CD14-positive monocyte (primary cell): ENCODE results near the gene GUCA1A. TPM values are rescaled to one million over a fixed set of nuclear protein-coding genes. Genes with fewer than 3 reads are reported as not detected.

ENCODE experiments used
- DNase-seq, 3 donors: peaks; one replicate each; pipeline ENCODE4 v3.0.0-alpha.2; 2011 to 2022
- H2AFZ ChIP-seq: 2 replicates; pipeline ENCODE4 v1.6.0; 2012; ENCODE audit warnings: mild to moderate bottlenecking, low read depth, low read length, inconsistent platforms; ENCODE audit not compliant: insufficient read depth, poor library complexity, severe bottlenecking
- H3K27ac ChIP-seq, 2 donors: 1 replicate in 1 of 2; 2 replicates in 1 of 2; pipeline ENCODE4 v1.5.1; 2012 to 2013; ENCODE audit warnings: low read length in 2 of 2, control low read depth in 1 of 2, inconsistent platforms in 1 of 2, low read depth in 1 of 2, mild to moderate bottlenecking in 1 of 2
- H3K27me3 ChIP-seq, 2 donors: one replicate each; pipeline versions ENCODE4 v1.6.0 to v1.6.1; 2011 to 2013; ENCODE audit warnings: low read length in 2 of 2; ENCODE audit not compliant: control insufficient read depth in 2 of 2, insufficient read depth in 2 of 2
- H3K36me3 ChIP-seq, 2 donors: replicated peaks in 1 of 2; 1 replicate in 1 of 2; 2 replicates in 1 of 2; pipeline versions ENCODE4 v1.5.1 to v1.6.1; 2012 to 2013; ENCODE audit warnings: low read length in 2 of 2, control low read depth in 1 of 2, inconsistent platforms in 1 of 2, mild to moderate bottlenecking in 1 of 2; ENCODE audit not compliant: insufficient read depth in 2 of 2, control insufficient read depth in 1 of 2
- H3K4me1 ChIP-seq, 2 donors: 1 replicate in 1 of 2; 2 replicates in 1 of 2; pipeline versions ENCODE4 v1.5.1 to v1.6.1; 2012 to 2013; ENCODE audit warnings: low read length in 2 of 2, control low read depth in 1 of 2, inconsistent platforms in 1 of 2, mild to moderate bottlenecking in 1 of 2, moderate library complexity in 1 of 2; ENCODE audit not compliant: insufficient read depth in 2 of 2, control insufficient read depth in 1 of 2
- H3K4me2 ChIP-seq: replicated peaks from 2 replicates; pipeline ENCODE3; 2012; ENCODE audit warnings: low read length, moderate library complexity, mild to moderate bottlenecking; ENCODE audit not compliant: poor library complexity, severe bottlenecking; ENCODE audit errors: extremely low read depth
- H3K4me3 ChIP-seq, 3 experiments: fragments of 200-600 bp in 1 of 3; sonication (generic) in 1 of 3; replicated peaks in 1 of 3; 1 replicate in 2 of 3; 2 replicates in 1 of 3; pipeline ENCODE4 v1.5.1; 2011 to 2013; ENCODE audit warnings: low read length in 3 of 3, mild to moderate bottlenecking in 3 of 3, control low read depth in 2 of 3, low read depth in 2 of 3, inconsistent platforms in 1 of 3, moderate library complexity in 1 of 3
- H3K79me2 ChIP-seq: 2 replicates; pipeline ENCODE4 v1.6.0; 2012; ENCODE audit warnings: mild to moderate bottlenecking, control low read depth, inconsistent platforms, low read length, moderate library complexity; ENCODE audit not compliant: insufficient read depth
- H3K9ac ChIP-seq: 2 replicates; pipeline ENCODE4 v1.6.0; 2017; ENCODE audit warnings: low read length, mild to moderate bottlenecking; ENCODE audit not compliant: insufficient read depth, poor library complexity, severe bottlenecking
- H3K9me3 ChIP-seq, 2 donors: replicated peaks in 1 of 2; 1 replicate in 1 of 2; 2 replicates in 1 of 2; pipeline versions ENCODE4 v1.5.1 to v1.6.1; 2012 to 2013; ENCODE audit warnings: low read length in 2 of 2, control low read depth in 1 of 2; ENCODE audit not compliant: control insufficient read depth in 1 of 2, insufficient read depth in 1 of 2
- H4K20me1 ChIP-seq: 2 replicates; pipeline ENCODE4 v1.6.0; 2012; ENCODE audit warnings: mild to moderate bottlenecking, low read length, control low read depth, moderate library complexity; ENCODE audit not compliant: insufficient read depth
- H3K27ac Mint-ChIP-seq, 7 donors: one replicate each; pipeline ENCODE4 v1.8.0; 2020; ENCODE audit warnings: mild to moderate bottlenecking in 7 of 7, mixed read lengths in 7 of 7, moderate library complexity in 6 of 7, inconsistent platforms in 2 of 7
- H3K27me3 Mint-ChIP-seq, 3 donors: one replicate each; pipeline ENCODE4 v1.8.0; 2021 to 2022; ENCODE audit warnings: low read depth in 3 of 3, mild to moderate bottlenecking in 3 of 3, mixed read lengths in 3 of 3, moderate library complexity in 3 of 3, inconsistent platforms in 1 of 3
- H3K36me3 Mint-ChIP-seq, 2 donors: one replicate each; pipeline ENCODE4 v1.8.0; 2020; ENCODE audit warnings: mixed read lengths in 2 of 2, inconsistent platforms in 1 of 2, mild to moderate bottlenecking in 1 of 2
- H3K4me1 Mint-ChIP-seq: one replicate; pipeline ENCODE4 v1.8.0; 2020; ENCODE audit warnings: mild to moderate bottlenecking, mixed read lengths
- H3K4me3 Mint-ChIP-seq, 2 donors: one replicate each; pipeline ENCODE4 v1.8.0; 2020; ENCODE audit warnings: mild to moderate bottlenecking in 2 of 2, mixed read lengths in 2 of 2, moderate library complexity in 1 of 2
- H3K9me3 Mint-ChIP-seq, 7 donors: one replicate each; pipeline ENCODE4 v1.8.0; 2020 to 2022; ENCODE audit warnings: mixed read lengths in 7 of 7, mild to moderate bottlenecking in 6 of 7, moderate library complexity in 6 of 7, inconsistent platforms in 2 of 7
- WGBS: methylation state at CpG from one replicate; pipeline ENCODE4 v1.1.5; 2013; ENCODE audit warnings: missing lambda C conversion rate; ENCODE audit not compliant: insufficient coverage; 5-methylcytosine and 5-hydroxymethylcytosine counted together
- intact Hi-C, 2 donors: fragments of 100-400 bp; cut with micrococcal nuclease; formaldehyde crosslinking; loops; one replicate each; pipeline versions ENCODE4 v1.15.0 to v1.15.1; 2023
- polyA plus RNA-seq, 3 donors: library from polyadenylated mRNA; depleted of rRNA in 1 of 3; unstranded in 2 of 3; stranded (reverse) in 1 of 3; fragments of 300-500 nt in 2 of 3; fragments of >200 nt in 1 of 3; fragmentation: Illumina TruSeq in 2 of 3; gene quantifications; 1 replicate in 2 of 3; 2 replicates in 1 of 3; pipeline ENCODE4 v1.2.3, GENCODE V29; 2012 to 2021
- TF ChIP-seq, protein P1 (sequence below): fragments of 200-600 bp; IDR thresholded peaks from one replicate; pipeline ENCODE4 v1.8.0; 2022; ENCODE audit warnings: antibody characterized with exemption, mild to moderate bottlenecking

The GUCA1A gene
- polyA plus RNA-seq, 3 donors, result not detected

- H3K9me3 ChIP-seq, result no peaks in the 10 kb centered on the region
- H3K27me3 ChIP-seq, result no peaks in the 10 kb centered on the region
- H3K79me2 ChIP-seq, result no peaks in the 10 kb centered on the region
- Mint-ChIP-seq H3K9me3 (peaks cover 0 to 3% (median 0%) of the 10 kb centered on the region in 7 donors), H3K4me3 (no peak overlapping the region), H3K27ac (no peak overlapping the region), H3K27me3 (peaks cover 0 to 4% (median 2%) of the 10 kb centered on the region in 3 donors), H3K36me3 (no peaks in the 10 kb centered on the region), H3K4me1 (peaks cover 10% of the 10 kb centered on the region)
- H3K4me1 ChIP-seq, result peaks cover 5 to 6% of the 10 kb centered on the region in 2 donors
- H2AFZ ChIP-seq, result peak overlapping the region; percentile 73
- no peak for DNase-seq
- peak overlapping the region; percentile 25 for H3K9ac ChIP-seq
- intact Hi-C loops, result no loop called here
- H3K4me2 ChIP-seq, result peak overlapping the region; percentile 18
- H3K4me3 ChIP-seq, result no peak overlapping the region
- TF ChIP-seq, protein P1, sequence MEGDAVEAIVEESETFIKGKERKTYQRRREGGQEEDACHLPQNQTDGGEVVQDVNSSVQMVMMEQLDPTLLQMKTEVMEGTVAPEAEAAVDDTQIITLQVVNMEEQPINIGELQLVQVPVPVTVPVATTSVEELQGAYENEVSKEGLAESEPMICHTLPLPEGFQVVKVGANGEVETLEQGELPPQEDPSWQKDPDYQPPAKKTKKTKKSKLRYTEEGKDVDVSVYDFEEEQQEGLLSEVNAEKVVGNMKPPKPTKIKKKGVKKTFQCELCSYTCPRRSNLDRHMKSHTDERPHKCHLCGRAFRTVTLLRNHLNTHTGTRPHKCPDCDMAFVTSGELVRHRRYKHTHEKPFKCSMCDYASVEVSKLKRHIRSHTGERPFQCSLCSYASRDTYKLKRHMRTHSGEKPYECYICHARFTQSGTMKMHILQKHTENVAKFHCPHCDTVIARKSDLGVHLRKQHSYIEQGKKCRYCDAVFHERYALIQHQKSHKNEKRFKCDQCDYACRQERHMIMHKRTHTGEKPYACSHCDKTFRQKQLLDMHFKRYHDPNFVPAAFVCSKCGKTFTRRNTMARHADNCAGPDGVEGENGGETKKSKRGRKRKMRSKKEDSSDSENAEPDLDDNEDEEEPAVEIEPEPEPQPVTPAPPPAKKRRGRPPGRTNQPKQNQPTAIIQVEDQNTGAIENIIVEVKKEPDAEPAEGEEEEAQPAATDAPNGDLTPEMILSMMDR, result no peak
- H3K36me3 ChIP-seq, result no peaks in the 10 kb centered on the region
- H4K20me1 ChIP-seq, result no peaks in the 10 kb centered on the region
- WGBS, result 92% methylated on average over 3 of the region's 3 CpGs
- H3K27ac ChIP-seq, result no peak overlapping the region
Measured at GRCh38 chr6:42125663-42126062, 47.5 kb upstream of the GUCA1A start.

- H3K4me1 ChIP-seq, result peaks cover 5 to 6% of the 10 kb centered on the region in 2 donors
- no peaks in the 10 kb centered on the region for H3K9me3 ChIP-seq
- H3K9ac ChIP-seq, result no peak overlapping the region
- H3K79me2 ChIP-seq, result no peaks in the 10 kb centered on the region
- no peaks in the 10 kb centered on the region for H3K27me3 ChIP-seq
- Mint-ChIP-seq H3K4me3 (no peak overlapping the region), H3K27ac (no peak overlapping the region), H3K36me3 (no peaks in the 10 kb centered on the region), H3K4me1 (peaks cover 7% of the 10 kb centered on the region), H3K9me3 (peaks cover 0 to 3% (median 0%) of the 10 kb centered on the region in 7 donors), H3K27me3 (peaks cover 1 to 2% (median 2%) of the 10 kb centered on the region in 3 donors)
- H3K36me3 ChIP-seq, result no peaks in the 10 kb centered on the region
- no peak for DNase-seq
- TF ChIP-seq, protein P1, result no peak
- no peak overlapping the region for H3K27ac ChIP-seq
- no peak overlapping the region for H3K4me2 ChIP-seq
- no peak overlapping the region for H3K4me3 ChIP-seq
- no peaks in the 10 kb centered on the region for H4K20me1 ChIP-seq
- 95% methylated on average over 17 of the region's 25 CpGs for WGBS
- no peak overlapping the region for H2AFZ ChIP-seq
- intact Hi-C loops, result no loop called here
Measured at GRCh38 chr6:42128460-42129359, 44.5 kb upstream of the GUCA1A start.
